ELR (cell line): ENCODE data around the gene CRISP3.
A peak's percentile ranks its signal among the peaks of the same experiment; 100 is the strongest.
"Not testable (repeated sequence)": the region's sequence is repeated elsewhere in the genome, so short reads cannot be mapped to it uniquely, and the experiment has no call there.

Source experiments
- DNase-seq: peaks from one replicate; pipeline ENCODE4 v3.0.0-alpha.2; 2015; ENCODE audit warnings: low read depth

The CRISP3 gene

GRCh38 chr6:49744259-49744658, at the start of gene CRISP3:
Gene CRISP3 (minus strand): TSS chr6:49744388. CDS start chr6:49744367, 21 bp downstream.
- DNase-seq: no peak

DNA sequence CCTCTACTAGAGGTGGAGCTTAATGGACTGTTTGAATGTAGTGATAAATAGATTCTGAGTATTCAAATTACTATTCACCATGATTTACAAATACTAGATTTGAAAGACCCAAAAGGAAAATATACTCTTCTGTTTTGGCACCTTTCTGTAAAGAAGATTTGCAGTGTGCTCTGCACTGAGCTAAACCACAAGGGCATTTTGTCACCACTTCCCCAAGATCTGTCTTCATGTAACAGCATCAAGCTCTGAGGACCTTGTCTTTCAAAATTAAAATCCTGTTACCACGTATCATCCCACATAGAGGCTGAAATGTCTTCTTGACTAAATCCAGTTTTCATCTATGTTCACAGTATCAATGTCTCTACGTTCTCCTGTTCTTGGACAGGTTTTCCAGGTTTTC, 46.2 kb upstream of the CRISP3 start:
- no peak for DNase-seq

GRCh38 chr6:49787176-49787575, 43.0 kb upstream of the CRISP3 start, which contains the start of gene PGK2:
Gene PGK2 (minus strand): TSS chr6:49787285. CDS start chr6:49787187, 98 bp downstream.
- peak; percentile 42 for DNase-seq

GRCh38 chr6:49784272-49784671, 40.1 kb upstream of the CRISP3 start:
- no peak for DNase-seq

GRCh38 chr6:49782725-49783124, 38.5 kb upstream of the CRISP3 start:
- DNase-seq: no peak

GRCh38 chr6:49782293-49782692, 38.1 kb upstream of the CRISP3 start:
- DNase-seq: no peak

DNA sequence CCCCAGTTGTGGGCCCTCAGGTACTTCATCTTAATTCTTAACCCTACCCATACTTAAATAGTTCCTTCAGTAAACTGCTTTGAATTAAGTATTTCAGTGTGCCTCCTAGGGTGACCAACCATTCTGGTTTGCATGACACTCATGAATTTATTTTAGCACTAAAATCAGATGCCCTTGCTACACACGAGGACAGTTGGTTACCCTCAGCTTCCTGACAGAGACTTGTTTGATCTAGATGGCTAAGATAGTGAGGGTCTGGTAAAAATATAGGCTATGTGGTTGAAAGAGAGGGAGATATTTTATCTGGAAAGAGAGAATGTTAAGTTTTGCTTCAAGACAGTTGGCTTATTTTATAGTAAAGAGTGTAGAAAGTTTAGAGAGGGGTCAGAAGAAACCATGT, 32.3 kb upstream of the CRISP3 start:
- DNase-seq: no peak

DNA sequence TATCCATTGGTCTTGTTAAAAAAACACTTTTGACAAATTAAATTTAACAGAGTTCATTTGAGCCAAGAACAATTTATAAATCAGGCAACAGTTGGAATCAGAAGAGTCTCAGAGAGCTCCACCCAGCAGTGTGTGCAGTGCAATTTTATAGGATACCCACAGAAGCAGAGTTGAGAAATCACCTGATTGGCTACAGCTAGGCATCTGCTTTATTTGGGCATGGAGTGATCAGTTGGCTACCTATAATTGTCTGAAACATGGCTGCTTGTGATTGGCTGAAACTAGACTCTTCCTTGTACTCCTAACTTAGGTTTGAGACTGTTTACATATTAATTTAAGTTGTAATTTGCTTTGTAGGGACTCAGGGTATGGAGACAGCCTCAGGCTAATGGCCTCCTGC, 30.9 kb upstream of the CRISP3 start:
- no peak for DNase-seq

DNA sequence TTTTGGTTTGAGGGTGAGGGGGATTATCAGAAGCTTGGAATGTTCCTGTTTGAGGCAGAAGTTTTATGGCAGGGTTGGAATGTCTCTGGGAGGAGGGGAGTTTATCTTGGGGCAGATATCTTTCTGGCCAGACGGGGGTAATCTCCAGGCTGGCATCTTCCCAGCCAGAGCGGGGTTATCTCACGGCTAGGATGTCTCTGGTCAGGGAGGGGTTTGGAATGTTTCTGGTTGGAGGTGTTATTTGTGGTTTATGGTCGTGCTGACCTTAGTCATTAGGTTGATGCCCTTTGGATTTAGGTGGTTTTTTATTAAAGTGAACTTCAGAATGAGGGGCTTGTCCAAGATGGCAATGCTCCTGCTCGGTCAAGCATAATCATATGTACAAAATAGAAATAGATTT, 28.1 kb upstream of the CRISP3 start:
- no peak for DNase-seq

- DNase-seq: no peak
These were observed 22.6 kb upstream of the CRISP3 start for GRCh38 chr6:49766762-49767161.

- no peak for DNase-seq
These were observed 20.5 kb upstream of the CRISP3 start for GRCh38 chr6:49764571-49765236.

- DNase-seq: no peak
These were observed 759 bp downstream of the CRISP3 start for GRCh38 chr6:49743429-49743828.

DNA sequence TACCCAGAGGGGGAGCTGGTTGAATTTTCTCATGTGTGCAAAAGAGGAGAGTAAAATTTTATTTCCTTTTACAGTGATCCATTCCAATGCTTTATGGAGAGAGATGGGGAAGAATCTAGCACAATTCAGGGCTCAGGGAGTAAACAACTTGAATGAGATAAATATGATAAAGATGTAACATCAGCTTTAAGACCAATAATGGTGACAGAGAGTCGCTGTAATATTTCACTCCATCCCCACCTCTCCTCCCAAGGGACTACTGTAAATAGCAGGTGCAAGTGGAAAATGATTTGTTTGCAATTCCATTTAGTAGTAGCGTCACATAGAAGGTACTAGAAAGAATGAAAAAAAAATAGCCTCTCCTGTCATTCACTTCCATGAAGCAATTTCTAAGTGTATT, 4.8 kb downstream of the CRISP3 start:
- no peak for DNase-seq

DNA sequence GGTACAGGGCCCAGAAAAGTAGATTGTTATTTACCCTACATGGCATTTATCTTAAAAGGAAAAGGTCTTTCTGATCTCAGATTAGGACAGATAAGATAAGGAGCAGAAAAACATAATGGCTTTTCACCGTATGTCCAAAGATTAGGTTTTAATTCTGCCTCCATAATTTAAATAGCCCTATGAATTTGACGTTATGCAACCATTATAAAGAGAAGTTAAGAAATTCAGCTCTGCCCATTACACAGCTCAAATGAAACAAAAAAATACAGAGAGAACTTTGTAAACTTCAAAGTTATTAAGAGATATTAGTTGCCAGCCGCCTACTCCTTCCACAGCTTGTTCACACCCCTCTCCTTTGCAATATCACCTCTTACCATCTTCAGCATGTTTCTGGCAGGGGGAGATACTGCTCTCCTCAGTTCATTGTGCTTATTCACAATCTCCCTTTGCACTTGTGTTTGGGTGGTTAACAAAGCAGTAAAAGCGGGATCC, 8.1 kb downstream of the CRISP3 start:
- DNase-seq: no peak

DNA sequence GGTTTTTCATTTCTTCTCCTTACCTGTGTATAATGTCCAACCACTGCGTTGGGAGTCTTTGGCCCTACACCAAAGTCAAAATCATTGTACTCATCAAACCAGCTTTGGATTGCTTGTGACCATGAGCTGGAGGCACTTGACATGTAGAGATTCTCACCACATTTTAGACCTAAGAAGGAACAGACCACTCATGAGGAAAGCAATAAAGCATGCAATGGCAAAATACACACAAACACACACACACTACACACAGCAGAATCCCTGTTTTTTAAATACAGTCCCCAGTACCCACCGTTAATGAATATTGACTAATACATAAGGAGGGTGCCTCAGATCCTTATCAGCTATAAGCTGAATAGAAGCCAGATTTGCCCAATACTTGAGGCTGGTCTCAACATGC, 10.5 kb downstream of the CRISP3 start:
- DNase-seq: no peak

DNA sequence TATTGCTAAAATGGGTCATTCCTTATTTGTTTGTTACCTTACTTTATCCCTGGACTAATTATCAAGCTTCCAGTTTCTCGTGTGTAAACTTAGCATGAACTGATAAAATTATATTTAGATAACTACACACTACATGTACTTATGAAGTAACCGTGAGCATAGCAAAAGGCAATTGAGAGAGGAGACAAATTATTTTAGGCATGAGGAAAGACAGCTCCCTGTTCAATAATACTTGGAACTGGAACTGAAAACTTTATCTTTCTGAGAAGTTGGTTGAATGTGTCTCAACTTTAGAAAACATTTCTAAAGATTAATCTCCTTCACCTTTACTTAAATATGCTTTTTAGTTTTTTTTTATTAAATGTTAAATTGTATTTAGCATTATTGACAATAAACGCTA, 11.4 kb downstream of the CRISP3 start:
- DNase-seq: no peak

DNA sequence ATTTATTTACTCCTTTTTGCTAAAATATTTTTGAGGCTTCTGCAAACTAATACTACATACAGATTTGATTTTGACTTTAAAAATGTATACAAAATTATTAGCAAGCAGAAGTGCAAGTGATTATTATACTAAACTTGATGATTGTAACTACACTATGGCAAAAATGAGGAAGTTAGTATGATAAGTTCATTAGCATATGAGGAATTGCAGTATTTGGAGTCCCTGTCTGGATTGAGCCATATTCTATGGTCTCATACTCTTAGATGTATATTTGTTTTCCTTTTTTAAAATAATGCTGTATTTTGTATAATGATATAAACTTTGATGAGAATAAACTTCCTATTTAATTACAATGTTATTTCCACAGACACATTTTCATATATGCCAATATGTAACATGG, 13.9 kb downstream of the CRISP3 start:
- DNase-seq: no peak

DNA sequence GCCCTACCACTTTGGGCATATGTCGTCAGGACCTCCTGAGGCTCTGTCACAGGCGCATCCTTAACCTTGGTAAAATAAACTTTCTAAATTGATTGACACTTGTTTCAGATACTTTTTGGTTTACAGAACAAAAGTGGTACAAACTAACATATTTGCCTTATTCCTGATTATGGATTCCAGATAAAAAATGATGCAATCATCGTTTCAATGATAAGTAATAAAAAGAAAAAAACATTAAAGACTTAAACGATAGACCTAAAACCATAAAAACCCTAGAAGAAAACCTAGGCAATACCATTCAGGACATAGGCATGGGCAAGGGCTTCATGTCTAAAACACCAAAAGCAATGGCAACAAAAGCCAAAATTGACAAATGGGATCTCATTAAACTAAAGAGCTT, 20.3 kb downstream of the CRISP3 start:
- not testable (repeated sequence) for DNase-seq

DNA sequence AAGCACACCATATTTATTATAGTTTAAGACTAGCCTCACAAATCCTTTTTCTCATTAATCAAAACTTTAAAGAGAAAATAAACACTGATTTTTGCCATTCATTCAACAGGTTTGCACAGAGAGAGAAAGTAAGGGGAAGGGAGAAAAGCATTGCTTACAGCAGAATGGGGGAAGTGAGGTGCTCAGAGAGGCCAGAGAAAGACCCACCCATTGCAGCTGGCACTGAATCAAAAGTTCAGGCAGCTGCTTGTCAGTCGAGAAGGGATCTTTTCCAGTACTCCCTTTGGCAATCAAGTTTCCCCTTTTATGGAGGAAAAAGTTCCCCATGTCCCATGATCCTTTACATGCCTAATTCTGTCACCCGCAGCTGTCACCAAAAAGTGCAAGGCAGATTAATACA, 22.9 kb downstream of the CRISP3 start:
- DNase-seq: no peak

GRCh38 chr6:49720372-49720771, 23.8 kb downstream of the CRISP3 start:
- no peak for DNase-seq

- no peak for DNase-seq
These were observed 30.8 kb downstream of the CRISP3 start, which contains the start of gene CRISP2 for GRCh38 chr6:49713346-49713745. Gene CRISP2 (minus strand): TSS chr6:49713543. CDS start chr6:49709196, 4,347 bp downstream.

- no peak for DNase-seq
These were observed 45.7 kb downstream of the CRISP3 start for GRCh38 chr6:49698478-49698877.

DNA sequence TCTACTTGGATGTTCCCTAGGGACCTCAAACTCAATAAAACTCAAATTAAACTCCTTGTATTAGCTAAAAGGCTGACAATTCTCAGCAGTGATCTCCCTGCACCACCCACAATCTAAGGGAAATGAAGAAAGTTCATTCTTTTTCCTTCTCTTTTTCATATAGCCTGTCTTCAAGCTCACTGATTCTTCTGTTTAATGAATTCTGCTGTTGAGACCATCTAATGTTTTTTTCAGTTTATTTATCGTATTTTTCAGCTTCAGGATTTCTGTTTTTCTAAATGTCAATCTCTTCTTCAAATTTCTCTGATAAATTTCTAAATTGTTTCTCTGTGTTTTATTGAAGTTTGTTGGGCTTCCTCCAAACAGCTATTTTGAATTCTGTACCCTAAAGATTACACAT, 50.7 kb downstream of the CRISP3 start:
- no peak for DNase-seq

DNA sequence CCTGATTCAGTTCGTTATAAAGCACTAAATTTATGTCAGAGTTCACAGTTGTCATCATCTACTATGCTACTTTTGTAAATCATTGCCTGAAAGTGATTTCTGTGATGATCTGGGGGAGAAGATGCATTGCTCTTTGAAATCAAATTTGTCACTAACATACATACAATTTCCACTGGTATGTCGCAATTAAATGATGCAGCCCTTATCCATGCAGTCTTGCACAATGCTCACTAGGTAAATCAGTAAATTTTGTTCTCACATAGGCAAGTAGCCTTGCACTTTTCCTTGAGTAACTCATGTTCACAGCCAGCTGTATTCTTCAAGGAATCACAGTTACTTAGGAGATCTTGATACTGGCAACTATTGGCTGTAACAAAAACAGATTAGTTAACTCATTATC, 51.7 kb downstream of the CRISP3 start:
- no peak for DNase-seq
